Right atrium auricular region (tissue), 2 donors: ENCODE measurements around the gene AFDN. TPM values are rescaled to one million over a fixed set of nuclear protein-coding genes. Genes with fewer than 3 reads are reported as not detected.

ENCODE experiments used
- DNase-seq: peaks from one replicate; pipeline ENCODE4 v3.0.0-alpha.2; 2019; ENCODE audit warnings: low spot score
- H3K27ac ChIP-seq, 2 donors: fragments of 200-600 bp; sonication (generic); 1 replicate in 1 of 2; 2 replicates in 1 of 2; pipeline ENCODE4 v1.5.1; 2016 to 2019
- H3K27me3 ChIP-seq, 2 donors: fragments of 200-600 bp; sonication (generic); one replicate each; pipeline versions ENCODE4 v1.5.1 to v1.6.0; 2017 to 2019
- H3K36me3 ChIP-seq: fragments of 200-600 bp; sonication (generic); one replicate; pipeline ENCODE4 v1.5.1; 2016
- H3K4me1 ChIP-seq, 2 donors: fragments of 200-600 bp; sonication (generic); one replicate each; pipeline versions ENCODE4 v1.5.1 to v1.6.0; 2017 to 2019
- H3K4me3 ChIP-seq, 2 donors: fragments of 200-600 bp; sonication (generic); 1 replicate in 1 of 2; 2 replicates in 1 of 2; pipeline ENCODE4 v1.5.1; 2017 to 2019; ENCODE audit warnings: mild to moderate bottlenecking in 1 of 2, moderate library complexity in 1 of 2
- H3K9me3 ChIP-seq, 2 donors: fragments of 200-600 bp; sonication (generic); one replicate each; pipeline ENCODE4 v1.5.1; 2019
- CTCF ChIP-seq, 2 donors: fragments of 200-600 bp; sonication (generic); IDR thresholded peaks; one replicate each; pipeline ENCODE4 v1.5.1; 2019; ENCODE audit warnings: antibody characterized with exemption in 2 of 2
- total RNA-seq, 2 donors: library from RNA; depleted of rRNA; stranded (reverse); fragments of >200 nt; gene quantifications; one replicate each; pipeline ENCODE4 v1.1.0, GENCODE V29; 2016

AFDN gene, protein sequence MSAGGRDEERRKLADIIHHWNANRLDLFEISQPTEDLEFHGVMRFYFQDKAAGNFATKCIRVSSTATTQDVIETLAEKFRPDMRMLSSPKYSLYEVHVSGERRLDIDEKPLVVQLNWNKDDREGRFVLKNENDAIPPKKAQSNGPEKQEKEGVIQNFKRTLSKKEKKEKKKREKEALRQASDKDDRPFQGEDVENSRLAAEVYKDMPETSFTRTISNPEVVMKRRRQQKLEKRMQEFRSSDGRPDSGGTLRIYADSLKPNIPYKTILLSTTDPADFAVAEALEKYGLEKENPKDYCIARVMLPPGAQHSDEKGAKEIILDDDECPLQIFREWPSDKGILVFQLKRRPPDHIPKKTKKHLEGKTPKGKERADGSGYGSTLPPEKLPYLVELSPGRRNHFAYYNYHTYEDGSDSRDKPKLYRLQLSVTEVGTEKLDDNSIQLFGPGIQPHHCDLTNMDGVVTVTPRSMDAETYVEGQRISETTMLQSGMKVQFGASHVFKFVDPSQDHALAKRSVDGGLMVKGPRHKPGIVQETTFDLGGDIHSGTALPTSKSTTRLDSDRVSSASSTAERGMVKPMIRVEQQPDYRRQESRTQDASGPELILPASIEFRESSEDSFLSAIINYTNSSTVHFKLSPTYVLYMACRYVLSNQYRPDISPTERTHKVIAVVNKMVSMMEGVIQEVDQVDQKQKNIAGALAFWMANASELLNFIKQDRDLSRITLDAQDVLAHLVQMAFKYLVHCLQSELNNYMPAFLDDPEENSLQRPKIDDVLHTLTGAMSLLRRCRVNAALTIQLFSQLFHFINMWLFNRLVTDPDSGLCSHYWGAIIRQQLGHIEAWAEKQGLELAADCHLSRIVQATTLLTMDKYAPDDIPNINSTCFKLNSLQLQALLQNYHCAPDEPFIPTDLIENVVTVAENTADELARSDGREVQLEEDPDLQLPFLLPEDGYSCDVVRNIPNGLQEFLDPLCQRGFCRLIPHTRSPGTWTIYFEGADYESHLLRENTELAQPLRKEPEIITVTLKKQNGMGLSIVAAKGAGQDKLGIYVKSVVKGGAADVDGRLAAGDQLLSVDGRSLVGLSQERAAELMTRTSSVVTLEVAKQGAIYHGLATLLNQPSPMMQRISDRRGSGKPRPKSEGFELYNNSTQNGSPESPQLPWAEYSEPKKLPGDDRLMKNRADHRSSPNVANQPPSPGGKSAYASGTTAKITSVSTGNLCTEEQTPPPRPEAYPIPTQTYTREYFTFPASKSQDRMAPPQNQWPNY (N-terminal part only)
- total RNA-seq: 10 to 100 TPM; 51.6 to 51.8 TPM

GRCh38 chr6:167826896-167827582 is at the start of gene AFDN:
Gene AFDN, plus strand, starts transcription at chr6:167826911. Its CDS starts 222 bp downstream, at chr6:167827133.
- DNase-seq: no peak
- no peak for TF ChIP-seq CTCF (IDR thresholded peaks at IDR 0.05)
- Histone ChIP-seq H3K4me3 (peak within 1 kb of the TSS; percentile 73 to 74), H3K4me1 (peaks cover 0 to 42% of the 10 kb centered on the region in 2 donors), H3K27me3 (no peaks in the 10 kb centered on the region), H3K9me3 (no peaks in the 10 kb centered on the region), H3K27ac (peak within 1 kb of the TSS; percentile 60 to 80), H3K36me3 (no peaks in the 10 kb centered on the region)

DNA sequence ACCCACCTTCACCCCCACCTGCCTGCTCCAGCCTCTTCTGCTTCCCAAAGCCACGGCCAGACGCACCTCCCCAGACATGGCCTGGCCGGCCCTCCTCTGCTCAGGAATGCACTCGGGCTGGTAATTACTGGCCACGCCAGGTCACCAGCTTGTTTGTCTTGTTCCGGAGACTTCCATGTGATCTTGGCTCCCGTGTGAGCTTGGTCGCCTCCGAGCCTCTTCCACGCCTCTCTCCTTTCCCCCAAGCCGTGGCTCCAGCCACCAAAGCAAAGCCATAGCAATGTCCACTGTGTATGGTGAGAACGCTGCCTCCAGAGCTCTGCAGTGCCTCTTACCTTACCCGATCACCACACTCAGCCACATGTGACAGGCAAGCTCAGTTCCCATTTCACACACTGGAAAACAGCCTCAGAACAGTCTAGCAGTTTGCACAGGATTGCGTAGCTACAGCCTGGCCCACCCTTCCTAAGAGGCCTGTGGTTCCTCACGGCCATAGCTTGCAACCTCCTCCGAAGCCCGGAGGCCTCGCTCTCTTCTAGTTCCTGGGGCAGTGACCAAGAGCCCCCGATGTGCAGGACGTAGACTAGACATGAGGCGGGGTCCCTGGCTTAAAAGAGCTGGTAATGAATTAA is 48.1 kb upstream of the AFDN start:
- Histone ChIP-seq H3K27me3 (no peaks in the 10 kb centered on the region), H3K4me3 (no peak overlapping the region), H3K36me3 (no peaks in the 10 kb centered on the region), H3K27ac (peak overlapping the region; percentile 28 to 60), H3K9me3 (no peaks in the 10 kb centered on the region), H3K4me1 (peaks cover 0 to 5% of the 10 kb centered on the region in 2 donors)
- no peak for DNase-seq
- no peak for TF ChIP-seq CTCF (IDR thresholded peaks at IDR 0.05)

- no peaks in the 10 kb centered on the region for H3K27me3 ChIP-seq
- peaks cover 0 to 5% of the 10 kb centered on the region in 2 donors for H3K4me1 ChIP-seq
- no peak overlapping the region for H3K27ac ChIP-seq
- H3K36me3 ChIP-seq: no peaks in the 10 kb centered on the region
- TF ChIP-seq CTCF (IDR thresholded peaks at IDR 0.05): no peak
- no peak for DNase-seq
- no peaks in the 10 kb centered on the region for H3K9me3 ChIP-seq
- H3K4me3 ChIP-seq: no peak overlapping the region
Measured at GRCh38 chr6:167779129-167779992, 47.4 kb upstream of the AFDN start.

GRCh38 chr6:167779993-167780655 is 46.6 kb upstream of the AFDN start:
- no peaks in the 10 kb centered on the region for H3K9me3 ChIP-seq
- H3K36me3 ChIP-seq: no peaks in the 10 kb centered on the region
- no peak overlapping the region for H3K4me3 ChIP-seq
- no peak for TF ChIP-seq CTCF (IDR thresholded peaks at IDR 0.05)
- no peak overlapping the region for H3K27ac ChIP-seq
- H3K27me3 ChIP-seq: no peaks in the 10 kb centered on the region
- H3K4me1 ChIP-seq: peaks cover 0 to 5% of the 10 kb centered on the region in 2 donors
- DNase-seq: no peak
